G401.6 (cell line): ENCODE data around the gene STK38L.

Source experiments
- FAIRE-seq: peaks from 2 replicates; lab custom pipeline; 2012; peaks lifted over from hg19 to GRCh38; lab: Jason Lieb, UNC

The STK38L gene

DNA sequence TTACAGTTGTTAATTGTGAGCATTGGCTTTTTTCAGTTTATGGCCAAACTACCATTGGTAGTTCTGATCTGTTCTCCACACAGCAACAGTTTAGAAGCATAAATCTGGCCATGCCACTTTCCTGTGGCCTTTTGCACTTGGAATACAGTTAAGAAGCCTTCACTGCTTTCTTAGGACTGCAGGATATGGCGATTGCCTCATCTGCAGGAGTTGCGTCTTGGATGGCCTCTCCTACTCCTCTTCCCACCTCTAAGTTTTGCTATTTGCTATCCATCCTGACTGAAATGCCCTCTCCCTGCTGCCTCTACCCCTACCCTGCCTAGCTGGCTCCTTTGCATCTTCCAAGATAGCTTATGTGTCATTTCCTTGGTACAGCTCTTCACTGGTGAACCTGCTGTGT lies 75.8 kb downstream of the STK38L start:
- FAIRE-seq = no peak

DNA sequence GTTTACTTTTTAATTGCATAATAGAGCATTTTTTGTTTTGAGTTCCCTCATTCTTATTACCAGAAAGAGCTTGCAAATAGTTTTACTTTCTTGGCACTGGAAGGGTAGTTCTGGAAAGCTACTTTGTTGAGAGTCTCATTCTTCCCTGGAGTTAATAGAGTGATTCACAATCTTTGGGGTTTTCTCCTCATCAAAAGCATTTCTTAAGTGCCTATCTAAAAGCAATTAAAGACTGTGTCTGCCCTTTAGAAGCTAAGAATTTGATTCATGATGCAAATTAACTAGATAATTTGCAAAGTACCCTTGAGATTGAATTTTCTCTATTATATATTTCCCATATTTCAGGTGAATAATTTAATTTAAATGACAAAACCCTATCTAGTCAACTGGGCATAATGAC lies 80.4 kb downstream of the STK38L start:
- no peak for FAIRE-seq

DNA sequence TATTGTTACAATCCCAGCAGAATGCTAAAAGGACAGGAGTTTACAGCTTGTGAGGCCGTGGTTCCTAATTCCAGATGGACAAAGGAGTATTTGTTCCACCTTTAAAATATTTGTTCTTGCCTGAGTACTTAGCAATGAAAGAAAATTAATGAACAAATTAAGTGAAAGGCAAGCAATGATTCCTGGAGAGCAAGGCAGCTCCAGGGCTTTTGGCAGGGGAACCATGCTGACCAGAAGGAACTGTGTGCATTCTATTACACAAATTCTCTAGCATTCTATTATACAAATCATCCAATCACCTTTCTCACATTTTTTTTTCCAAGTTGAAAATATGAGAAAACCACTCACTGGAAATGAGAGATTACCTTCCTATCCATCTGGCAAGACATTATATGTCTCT lies 86.8 kb downstream of the STK38L start:
- no peak for FAIRE-seq

DNA sequence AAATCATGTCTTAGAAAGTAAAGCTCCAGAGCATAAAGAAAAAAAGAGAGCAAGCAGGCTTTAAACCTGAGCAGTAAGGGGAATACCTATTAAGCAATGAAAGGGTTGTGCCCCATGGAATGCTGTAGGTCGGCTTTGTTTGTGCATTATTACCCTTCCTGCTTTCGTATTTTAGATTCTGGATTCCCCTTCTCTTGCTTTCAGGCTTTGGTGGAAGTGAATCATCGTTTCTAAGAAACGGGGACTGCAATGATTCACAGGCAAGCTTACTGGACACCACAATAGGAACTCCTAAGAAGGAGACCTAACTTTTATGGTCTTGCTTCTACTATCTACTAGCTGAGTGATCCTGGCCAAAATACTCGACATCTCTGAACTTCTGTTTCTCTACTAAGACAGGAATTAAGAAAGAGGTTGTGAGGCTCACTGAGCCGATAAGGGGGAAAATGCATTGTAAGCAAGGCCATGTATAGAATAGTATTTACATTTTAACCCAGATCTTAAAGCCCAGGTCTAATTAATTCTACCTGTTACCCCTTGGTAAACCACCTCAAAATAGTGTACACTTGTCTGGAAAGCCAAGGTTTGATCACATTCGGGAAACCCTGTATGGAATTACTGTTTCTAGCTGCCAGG lies 87.3 kb downstream of the STK38L start:
- peak; percentile 88 for FAIRE-seq

DNA sequence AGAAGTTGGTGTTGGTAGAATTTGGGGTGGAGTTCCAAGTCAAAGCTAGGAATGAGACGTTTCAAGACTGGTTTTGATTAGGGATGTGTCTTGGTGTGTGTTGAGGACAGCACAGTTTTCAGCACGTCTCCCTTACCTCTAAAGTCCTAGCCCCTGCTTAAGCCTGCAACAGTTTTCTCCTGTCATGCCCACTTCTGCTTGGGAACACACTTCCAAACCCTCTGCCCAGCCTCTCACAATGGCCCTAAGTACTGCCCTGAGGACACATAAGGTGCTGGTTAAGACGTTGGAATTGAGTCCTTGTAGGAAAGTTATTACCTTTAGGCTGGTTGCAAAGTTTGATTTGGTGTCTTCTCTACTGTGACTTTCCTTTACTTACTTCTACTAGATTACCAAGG lies 87.8 kb downstream of the STK38L start:
- no peak for FAIRE-seq

DNA sequence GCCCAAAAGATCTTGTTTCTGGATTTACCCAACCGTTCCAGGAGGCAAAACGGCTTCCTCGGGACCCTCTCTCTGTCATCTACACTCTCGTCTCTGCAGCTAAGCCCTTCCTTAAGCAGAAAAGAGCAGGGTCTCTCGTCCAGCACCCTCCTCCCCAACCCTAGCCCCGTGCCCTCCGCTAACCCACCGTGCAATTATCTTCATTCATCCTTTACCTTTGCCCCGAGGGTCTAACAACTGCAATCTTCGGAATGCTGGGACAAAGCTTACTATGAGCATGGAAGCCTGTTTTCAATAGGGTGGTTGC lies 88.3 kb downstream of the STK38L start:
- no peak for FAIRE-seq

DNA sequence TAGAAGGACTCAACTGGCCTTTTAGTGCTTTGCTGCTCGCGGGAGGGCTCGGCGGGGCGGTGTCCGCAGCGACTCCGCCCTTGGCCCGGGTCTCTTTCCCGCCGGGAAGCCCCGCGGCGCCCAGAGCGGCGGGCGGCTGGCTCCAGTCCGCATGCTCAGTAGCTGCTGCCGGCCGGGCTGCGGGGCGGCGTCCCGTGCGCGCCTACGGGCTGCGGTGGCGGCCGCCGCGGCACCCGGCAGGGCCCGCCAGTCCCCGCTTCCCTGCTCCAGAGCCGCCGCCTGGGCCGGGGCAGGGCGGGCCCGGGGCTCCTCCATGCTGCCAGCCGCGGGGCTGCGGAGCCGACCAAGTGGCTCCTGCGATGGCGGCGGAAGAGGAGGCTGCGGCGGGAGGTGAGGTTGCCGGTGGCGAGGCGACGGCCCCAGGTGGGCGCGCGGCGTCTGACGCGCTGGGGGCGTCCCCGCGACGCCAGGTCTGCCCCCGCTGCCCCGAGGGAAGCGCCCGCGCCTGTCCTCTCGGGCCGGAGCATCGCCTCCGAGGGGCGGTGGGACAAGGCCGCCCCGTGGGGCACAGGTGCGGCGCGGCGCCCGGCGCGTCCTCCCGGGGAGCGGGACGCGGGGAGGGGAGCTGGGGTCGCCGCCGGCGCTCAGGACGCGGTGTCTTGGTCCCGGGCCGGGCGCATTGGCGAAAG lies 88.8 kb downstream of the STK38L start, which contains the start of gene BMAL2:
TSS of gene BMAL2 (plus strand) at position 123 of the 689 bp plus-strand sequence. CDS start at position 360, 237 bp downstream.
- no peak for FAIRE-seq

DNA sequence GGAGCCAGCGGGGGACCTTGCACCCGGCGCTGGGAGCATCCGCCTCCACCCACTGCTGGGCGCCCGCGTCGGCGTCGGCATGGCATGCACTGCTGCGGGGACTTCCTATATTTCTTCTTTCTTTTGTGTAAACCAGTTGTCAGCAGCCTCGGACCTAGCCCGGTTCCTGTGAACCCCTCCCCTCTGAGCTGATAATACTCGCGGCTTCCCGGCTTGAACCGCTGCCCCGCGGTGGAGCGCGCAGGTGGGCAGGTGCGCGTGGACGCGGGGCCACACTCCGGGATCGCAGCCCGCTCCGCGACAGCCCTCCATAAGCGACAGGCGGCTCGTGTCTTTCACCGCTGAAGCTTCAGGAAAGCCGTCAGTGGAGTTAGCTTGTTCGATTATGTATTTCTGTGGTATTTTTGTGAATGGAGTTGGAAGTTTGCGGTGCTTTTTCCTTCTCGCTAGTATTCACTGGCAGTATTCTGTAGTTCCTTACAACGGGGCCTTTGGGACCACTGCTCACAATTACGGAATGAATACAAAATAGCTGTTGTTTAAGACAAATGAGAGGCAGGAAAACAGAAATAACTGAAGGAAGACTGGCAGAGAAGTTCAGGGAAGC lies 89.4 kb downstream of the STK38L start:
- no peak for FAIRE-seq

DNA sequence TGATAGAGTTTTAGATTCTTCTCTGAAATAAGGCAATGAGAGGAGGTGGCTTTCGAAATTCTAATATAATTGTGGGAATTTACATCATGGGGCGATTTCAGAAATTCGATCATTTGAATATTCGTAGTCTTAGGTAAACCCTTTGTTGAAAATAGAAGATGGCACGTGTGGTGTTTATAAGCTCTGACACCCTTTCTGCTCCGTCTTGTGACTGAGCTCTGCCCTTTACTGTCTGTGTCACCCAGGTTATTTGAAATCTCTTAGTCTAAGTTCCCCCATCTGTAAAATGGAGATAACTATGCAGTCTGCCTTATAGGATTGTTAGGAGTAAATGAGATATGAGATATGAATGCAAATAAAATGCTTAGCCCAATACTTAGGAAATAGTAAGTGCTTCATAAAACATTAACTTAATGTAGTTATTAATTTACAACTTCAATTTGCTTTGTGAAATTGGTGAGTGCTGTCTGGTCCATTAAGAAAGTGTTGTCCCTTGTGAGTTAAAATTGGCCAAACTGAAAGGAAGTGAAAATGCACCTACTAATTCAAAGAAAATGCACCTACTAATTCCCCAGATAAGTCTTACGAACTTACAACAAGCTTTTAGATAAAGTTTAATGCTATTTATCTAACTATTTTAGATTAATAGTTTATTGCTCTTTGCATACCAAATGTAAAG lies 90.1 kb downstream of the STK38L start:
- no peak for FAIRE-seq

DNA sequence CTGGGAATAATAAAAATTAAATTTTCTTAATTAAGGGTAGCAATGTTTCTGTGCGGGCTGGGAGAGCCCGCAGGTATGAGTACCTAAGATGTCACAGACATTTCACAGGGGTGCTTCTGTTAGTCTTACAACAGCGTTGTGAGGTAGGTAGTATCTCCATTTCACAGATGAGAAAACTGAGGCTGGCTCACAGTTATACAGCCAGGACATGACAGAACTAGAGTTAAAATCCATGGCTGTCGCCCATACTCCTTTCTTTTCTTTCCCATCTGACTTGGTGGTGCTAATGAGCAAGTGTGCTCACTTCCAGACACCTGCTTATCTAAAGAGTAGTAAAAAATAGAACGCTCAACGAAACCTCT lies 90.6 kb downstream of the STK38L start:
- no peak for FAIRE-seq

DNA sequence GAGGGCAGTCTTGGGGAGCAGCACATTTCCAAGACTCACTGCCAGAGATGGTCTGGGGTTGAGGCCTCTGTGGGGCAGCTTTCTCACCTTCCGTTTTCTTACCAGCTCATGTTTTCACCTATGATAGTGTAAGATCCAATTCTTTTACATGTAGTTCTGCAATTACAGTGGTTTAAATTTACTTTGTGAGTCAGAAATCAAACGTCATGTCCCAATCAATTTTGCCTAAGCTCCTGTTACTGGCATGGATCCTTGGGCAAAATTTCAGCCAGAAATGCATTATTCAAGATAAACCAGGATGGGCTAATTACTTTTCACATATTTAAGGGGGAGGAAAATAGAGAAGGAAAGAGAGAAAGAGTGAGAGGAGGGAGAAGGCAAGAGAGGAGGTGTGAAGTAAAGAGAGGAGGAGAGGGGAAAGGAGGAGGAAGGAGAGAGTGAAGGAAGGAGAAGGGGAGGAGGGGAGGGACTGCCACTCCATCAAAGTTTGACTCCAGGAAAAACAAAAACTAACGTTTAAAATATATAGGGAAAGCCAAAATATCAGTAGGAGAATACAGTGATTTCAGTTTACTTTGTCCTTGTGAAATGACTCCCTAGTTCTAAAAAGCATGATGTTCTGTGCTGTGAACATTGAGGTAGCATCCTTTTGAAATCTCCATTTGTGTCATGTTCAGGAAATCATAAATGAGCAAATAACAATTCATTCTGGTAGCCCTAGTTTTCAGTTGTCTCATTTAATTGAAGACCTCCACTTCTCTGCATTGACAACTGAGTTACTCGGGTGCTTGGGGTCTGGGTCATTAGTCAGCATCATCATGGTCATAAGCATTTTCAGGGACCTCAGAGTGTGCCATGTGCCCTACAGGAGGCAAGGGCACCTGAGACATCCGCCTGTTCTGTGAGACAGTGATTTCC lies 91.5 kb downstream of the STK38L start:
- FAIRE-seq = no peak

DNA sequence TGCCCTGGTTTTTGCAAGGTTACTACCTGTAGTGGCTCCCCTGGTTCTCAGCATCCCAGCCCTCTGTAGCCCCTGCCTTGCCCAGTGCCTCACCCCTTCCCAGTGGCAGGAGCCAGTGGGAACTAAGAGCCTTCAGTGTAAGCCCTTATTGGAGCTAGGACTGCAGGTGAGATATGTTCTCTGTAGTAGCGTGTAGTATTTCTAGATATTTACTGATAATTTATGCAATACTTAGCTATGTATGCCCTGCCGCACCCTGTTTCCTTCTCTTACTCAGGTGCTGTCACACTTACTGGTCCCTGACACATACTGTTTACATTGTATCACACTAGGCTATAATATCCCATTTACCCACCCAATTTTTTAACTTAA lies 92.2 kb downstream of the STK38L start:
- FAIRE-seq = no peak

DNA sequence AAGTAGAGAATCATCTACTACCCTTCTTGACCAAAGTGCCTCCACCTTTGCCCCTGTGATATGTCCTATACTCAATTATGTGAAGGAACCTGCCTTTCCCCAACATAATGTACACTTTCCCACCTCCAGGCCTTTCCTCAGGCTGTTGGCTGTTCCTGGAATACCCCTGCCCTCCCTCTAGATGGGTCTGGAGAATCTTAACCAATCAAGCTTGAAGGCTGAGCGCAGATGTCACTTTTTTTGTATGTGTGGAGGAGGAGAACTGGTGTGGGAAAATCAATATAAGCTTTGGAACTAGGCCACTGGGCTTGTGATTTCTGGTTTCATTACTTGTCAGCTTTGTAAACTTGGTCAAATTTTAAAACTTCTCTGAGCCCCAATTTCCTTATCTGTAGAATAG lies 93.3 kb downstream of the STK38L start:
- no peak for FAIRE-seq

DNA sequence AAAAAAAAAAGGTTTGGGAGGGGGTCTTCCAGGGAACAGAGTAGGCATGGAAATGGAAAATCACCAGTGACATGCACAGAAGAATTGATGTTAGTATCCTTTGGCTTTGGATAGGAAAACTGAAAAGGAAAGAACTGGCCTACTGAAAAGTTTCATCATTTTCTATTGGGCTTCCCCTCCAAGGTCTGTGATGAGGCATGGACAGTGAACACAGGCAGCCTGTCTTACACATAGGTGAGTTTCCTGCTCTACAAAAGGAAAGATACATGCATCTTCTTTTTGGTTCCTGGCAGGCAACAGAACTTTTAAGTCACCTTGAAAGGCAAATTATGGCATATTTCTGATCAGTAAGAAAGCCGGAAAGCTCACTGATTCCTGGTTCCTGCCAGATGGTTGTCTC lies 94.4 kb downstream of the STK38L start:
- no peak for FAIRE-seq

DNA sequence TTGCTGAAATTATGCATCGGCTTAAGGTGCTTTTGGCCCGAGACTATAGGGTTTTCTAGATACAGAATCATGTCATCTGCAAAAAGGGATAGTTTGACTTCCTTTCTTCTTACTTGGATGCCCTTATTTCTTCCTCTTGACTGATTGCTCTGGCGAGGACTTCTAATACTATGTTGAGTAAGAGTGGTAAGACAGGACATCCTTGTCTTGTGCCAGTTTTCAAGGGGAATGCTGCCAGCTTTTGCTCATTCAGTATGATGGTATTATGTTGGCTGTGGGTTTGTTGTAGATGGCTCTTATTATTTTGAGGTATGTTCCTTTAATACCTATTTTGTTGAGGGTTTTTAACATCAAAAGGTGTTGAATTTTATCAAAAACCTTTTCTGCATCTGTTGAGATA lies 96.9 kb downstream of the STK38L start:
- FAIRE-seq = no peak

DNA sequence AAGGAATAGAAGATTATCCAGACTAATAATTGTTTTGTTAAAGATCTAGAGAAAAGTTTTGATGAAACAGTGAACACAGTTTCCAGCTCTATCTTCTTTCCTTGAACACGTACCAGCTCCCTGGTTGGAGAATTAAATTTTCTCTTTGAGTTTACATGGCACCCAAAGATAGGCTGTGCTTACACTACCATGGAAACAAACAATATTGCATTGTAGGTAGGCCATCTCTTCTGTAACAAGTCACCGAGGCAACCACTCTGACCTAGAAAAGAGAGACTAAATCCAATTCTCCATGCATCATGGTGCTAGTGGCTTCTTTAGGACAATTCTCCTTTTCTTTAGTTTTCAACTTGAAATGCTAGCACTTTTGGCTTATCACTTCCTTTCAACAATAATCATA lies 98.5 kb downstream of the STK38L start:
- no peak for FAIRE-seq

DNA sequence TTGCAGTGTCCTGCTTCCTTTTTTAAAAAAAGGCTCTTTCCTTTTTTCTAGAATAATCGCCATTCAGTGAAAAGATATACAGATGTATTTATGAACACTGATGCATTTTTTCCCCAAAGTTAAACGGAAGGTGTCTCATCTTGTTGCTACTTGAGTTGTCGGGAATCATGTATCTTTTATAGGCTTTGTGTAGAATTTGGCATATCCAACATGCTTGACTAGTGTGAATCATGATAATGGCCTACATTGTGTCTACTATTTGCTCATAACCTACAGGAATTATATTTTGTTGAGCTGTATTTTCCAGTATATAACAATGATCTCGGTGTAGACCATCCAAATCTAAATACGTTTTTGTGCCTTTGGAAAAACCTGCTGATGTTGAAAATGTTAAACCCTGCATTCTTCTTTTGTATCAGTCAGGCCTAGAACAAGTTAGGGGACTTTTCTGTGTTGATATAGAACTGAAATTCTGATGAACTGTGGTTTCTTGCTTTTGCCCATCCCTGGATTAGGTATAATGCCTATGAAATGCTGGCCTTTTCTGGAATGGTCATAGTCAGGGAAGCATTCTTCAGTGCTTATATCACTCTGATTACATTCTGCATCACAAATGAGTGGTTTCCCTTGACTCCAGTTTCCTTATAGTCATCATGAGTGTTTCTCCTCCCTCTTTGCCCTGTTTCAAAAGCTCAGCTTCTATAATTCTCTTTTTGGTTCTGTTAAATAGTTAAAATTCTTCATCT lies 99.3 kb downstream of the STK38L start:
- no peak for FAIRE-seq

DNA sequence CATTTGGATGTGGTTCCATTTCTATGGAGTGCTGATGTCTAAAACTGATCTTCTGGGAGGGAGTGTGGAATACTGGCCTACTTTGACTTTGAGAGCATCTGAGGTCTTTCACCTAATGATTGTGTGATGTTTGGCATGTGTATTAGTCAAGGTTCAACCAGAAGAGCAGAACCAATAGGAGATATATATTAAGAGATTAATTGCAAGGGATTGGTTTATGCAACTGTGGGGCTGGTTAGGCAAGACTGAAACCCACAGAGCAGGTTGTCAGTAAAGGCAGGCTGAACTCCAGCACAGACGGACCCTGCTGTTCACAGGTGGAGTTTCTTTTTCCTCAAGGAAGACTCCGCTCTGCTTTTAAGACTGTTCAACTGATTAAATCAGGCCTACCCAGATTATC lies 100.2 kb downstream of the STK38L start:
- FAIRE-seq = no peak

DNA sequence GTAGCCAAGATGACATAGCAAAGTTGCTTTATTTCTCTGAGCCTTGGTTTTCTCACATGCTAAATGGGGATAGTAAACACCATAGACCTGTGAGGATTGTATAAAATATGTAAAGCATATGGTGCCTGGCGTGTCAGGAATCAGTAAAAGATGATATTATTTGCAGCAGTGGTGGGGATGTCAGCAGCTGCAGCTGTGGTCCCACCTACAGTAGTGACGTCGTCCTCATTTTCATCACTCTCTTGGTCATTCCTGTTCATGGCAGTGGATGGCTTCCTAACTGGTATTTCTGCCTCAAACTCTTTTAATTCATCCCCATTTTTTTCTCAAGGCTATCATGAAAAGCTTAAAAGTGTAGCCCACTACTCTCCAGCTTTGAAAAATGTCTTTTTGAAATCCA lies 100.7 kb downstream of the STK38L start:
- FAIRE-seq = no peak

DNA sequence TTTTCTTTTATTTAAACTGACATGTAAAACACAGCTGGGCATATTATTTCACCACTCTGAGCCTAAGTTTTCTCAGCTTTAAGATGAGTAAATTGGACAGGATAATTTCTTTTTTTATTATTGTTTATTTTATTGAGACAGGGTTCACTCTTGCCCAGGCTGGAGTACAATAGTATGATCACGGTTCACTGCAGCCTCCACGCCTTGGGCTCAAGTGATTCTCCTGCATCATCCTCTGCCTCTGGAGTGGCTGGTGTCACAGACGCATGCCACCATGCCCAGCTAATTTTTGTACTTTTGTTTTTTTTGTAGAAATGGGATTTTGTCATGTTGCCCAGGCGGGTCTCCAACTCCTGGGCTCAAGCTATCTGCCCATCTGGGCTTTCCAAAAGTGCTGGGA lies 101.3 kb downstream of the STK38L start:
- no peak for FAIRE-seq

DNA sequence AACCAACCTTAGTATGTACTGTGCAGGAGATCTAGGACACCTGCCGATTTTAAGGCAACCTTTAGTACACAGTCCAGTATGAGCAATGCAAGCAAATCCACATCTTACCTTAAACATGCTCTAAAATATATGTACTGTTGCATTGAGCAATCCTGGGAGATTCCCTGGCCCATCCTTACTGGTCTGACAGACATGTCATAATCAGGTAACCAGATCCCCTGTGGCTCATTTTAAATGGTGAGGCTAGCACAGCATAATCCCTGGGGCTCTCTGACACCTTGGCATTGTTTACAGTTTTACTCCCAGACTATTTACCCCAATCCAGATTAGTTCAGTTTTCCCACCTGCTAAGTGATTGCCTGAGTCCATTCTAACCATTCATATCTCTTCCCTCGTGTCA lies 103.7 kb downstream of the STK38L start:
- no peak for FAIRE-seq

DNA sequence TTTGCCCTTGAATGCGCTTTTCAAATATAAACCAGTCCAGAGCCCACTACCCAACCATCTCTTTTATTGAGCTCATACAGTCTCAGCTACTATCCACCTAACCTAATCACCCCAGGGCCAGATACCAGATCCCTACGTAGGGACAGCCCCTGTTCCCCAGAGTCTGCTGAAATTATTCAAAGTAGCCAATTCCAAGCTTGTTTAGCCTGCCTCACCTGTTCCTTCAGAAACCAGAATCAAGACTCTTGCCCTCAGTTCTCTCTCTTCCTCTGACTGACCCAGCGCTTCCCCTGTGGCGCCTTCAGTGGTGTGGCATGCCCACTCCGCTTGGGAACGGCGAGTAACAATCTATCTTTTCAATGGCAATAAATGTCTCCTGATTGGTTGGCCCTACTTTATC lies 107.4 kb downstream of the STK38L start:
- no peak for FAIRE-seq
